GM23338 (cell line): ENCODE measurements around the gene BBLN. TPM values are rescaled to one million over a fixed set of nuclear protein-coding genes. Genes with fewer than 3 reads are reported as not detected.
A peak's percentile ranks its signal among the peaks of the same experiment; 100 is the strongest.

ENCODE experiments used
- ATAC-seq: fragments of 200-7000 bp; cut with Tn5 transposase; 3 replicates; pipeline ENCODE4 v1.9.1; 2020
- DNase-seq: peaks from one replicate; pipeline ENCODE4 v3.0.0-alpha.2; 2015; ENCODE audit warnings: low spot score
- H2AFZ ChIP-seq: fragments of 200-600 bp; sonication (generic); 2 replicates; pipeline ENCODE4 v1.8.0; 2016; ENCODE audit warnings: antibody characterized with exemption, mild to moderate bottlenecking, moderate library complexity
- H3F3A ChIP-seq: fragments of 200-600 bp; sonication (generic); replicated peaks from 2 replicates; pipeline ENCODE4 v1.8.0; 2017; ENCODE audit warnings: antibody characterized with exemption, mixed run types, low read depth
- H3K27ac ChIP-seq: fragments of 200-600 bp; sonication (generic); 2 replicates; pipeline ENCODE4 v1.6.1; 2016; ENCODE audit warnings: low read depth
- H3K27me3 ChIP-seq: fragments of 200-600 bp; sonication (generic); 2 replicates; pipeline ENCODE4 v1.8.0; 2016; ENCODE audit warnings: mild to moderate bottlenecking, mixed run types, moderate library complexity; ENCODE audit not compliant: insufficient read depth
- H3K36me3 ChIP-seq: fragments of 200-600 bp; sonication (generic); 2 replicates; pipeline ENCODE4 v1.8.0; 2016; ENCODE audit warnings: mild to moderate bottlenecking; ENCODE audit not compliant: insufficient read depth
- H3K4me1 ChIP-seq: fragments of 200-600 bp; sonication (generic); 2 replicates; pipeline ENCODE4 v1.8.0; 2016; ENCODE audit warnings: mild to moderate bottlenecking, moderate library complexity; ENCODE audit not compliant: insufficient read depth
- H3K4me2 ChIP-seq: fragments of 200-600 bp; sonication (generic); 2 replicates; pipeline ENCODE4 v1.7.1; 2017; ENCODE audit warnings: mixed run types
- H3K4me3 ChIP-seq: fragments of 200-600 bp; sonication (generic); 2 replicates; pipeline ENCODE4 v1.6.1; 2016; ENCODE audit warnings: mixed run types
- H3K79me2 ChIP-seq: fragments of 200-600 bp; sonication (generic); replicated peaks from 2 replicates; pipeline ENCODE4 v1.8.0; 2017; ENCODE audit warnings: mild to moderate bottlenecking; ENCODE audit not compliant: insufficient read depth
- H3K9me2 ChIP-seq: fragments of 200-600 bp; sonication (generic); 2 replicates; pipeline ENCODE4 v1.8.0; 2017; ENCODE audit not compliant: insufficient read depth
- H4K20me1 ChIP-seq: fragments of 200-600 bp; sonication (generic); replicated peaks from 2 replicates; pipeline ENCODE4 v1.8.0; 2017; ENCODE audit warnings: mild to moderate bottlenecking; ENCODE audit not compliant: insufficient read depth
- H3K27ac Mint-ChIP-seq: 2 replicates; pipeline ENCODE4 v1.8.0; 2020; ENCODE audit warnings: inconsistent platforms, mild to moderate bottlenecking, moderate library complexity, mixed read lengths
- H3K27me3 Mint-ChIP-seq: 3 replicates; pipeline ENCODE4 v1.8.0; 2022; ENCODE audit warnings: low read depth, mild to moderate bottlenecking, moderate library complexity, mixed read lengths, inconsistent platforms; ENCODE audit not compliant: insufficient read depth, poor library complexity
- H3K36me3 Mint-ChIP-seq: 3 replicates; pipeline ENCODE4 v1.8.0; 2021; ENCODE audit warnings: low read depth, mild to moderate bottlenecking, inconsistent platforms, moderate library complexity, mixed read lengths
- H3K4me1 Mint-ChIP-seq: 3 replicates; pipeline ENCODE4 v1.8.0; 2020; ENCODE audit warnings: mild to moderate bottlenecking, inconsistent platforms, mixed read lengths
- H3K4me3 Mint-ChIP-seq: 3 replicates; pipeline ENCODE4 v1.8.0; 2021; ENCODE audit warnings: moderate library complexity, mild to moderate bottlenecking, inconsistent platforms, mixed read lengths
- H3K9me3 Mint-ChIP-seq: 3 replicates; pipeline ENCODE4 v1.8.0; 2020; ENCODE audit warnings: moderate library complexity, mild to moderate bottlenecking, inconsistent platforms, mixed read lengths
- CREB1 ChIP-seq: fragments of 250-450 bp; sonication (Bioruptor Pico); IDR thresholded peaks from 2 replicates; pipeline ENCODE4 v1.5.0; 2020; ENCODE audit warnings: low read depth, mild to moderate bottlenecking, moderate library complexity
- ETS1 ChIP-seq: IDR thresholded peaks from 2 replicates; pipeline ENCODE4 v1.6.1; 2016; ENCODE audit warnings: antibody characterized with exemption
- EZH2 ChIP-seq: fragments of 200-600 bp; sonication (generic); IDR thresholded peaks from one replicate; pipeline ENCODE4 v1.8.0; 2017; ENCODE audit warnings: antibody characterized with exemption, mild to moderate bottlenecking, low read depth; ENCODE audit not compliant: unreplicated experiment
- POLR2AphosphoS5 ChIP-seq: IDR thresholded peaks from 2 replicates; pipeline ENCODE4 v1.6.1; 2016; ENCODE audit warnings: antibody characterized with exemption, low read depth
- STAT1 ChIP-seq: IDR thresholded peaks from one replicate; pipeline ENCODE4 v1.6.1; 2016; ENCODE audit warnings: antibody characterized with exemption; ENCODE audit not compliant: unreplicated experiment
- ZNF114 ChIP-seq: fragments of 250-450 bp; sonication (Bioruptor Pico); IDR thresholded peaks from 2 replicates; pipeline ENCODE4 v1.5.0; 2020; ENCODE audit warnings: mild to moderate bottlenecking, moderate library complexity
- polyA plus RNA-seq: library from polyadenylated mRNA; unstranded; fragments of >200 nt; fragmentation: Nextera tagmentation; extraction: Ambion mirVana; gene quantifications from 2 replicates; pipeline ENCODE4 v1.2.1, GENCODE V29; 2016
- total RNA-seq: library from RNA; depleted of rRNA; stranded (reverse); fragments of >200 nt; shearing (Covaris generic); gene quantifications from 2 replicates; pipeline ENCODE4 v1.2.3, GENCODE V29; 2014
- TF ChIP-seq, protein P1 (sequence below): IDR thresholded peaks from one replicate; pipeline ENCODE4 v1.6.1; 2018; ENCODE audit warnings: antibody characterized with exemption; ENCODE audit not compliant: unreplicated experiment
- TF ChIP-seq, protein P2 (sequence below), 2 experiments: fragments of 200-600 bp in 1 of 2; sonication (generic) in 1 of 2; conservative IDR thresholded peaks; 2 replicates each; pipeline versions ENCODE4 v1.5.1 to v1.6.1; 2016 to 2017; ENCODE audit warnings: antibody characterized with exemption in 2 of 2, low read depth in 2 of 2, mild to moderate bottlenecking in 2 of 2, moderate library complexity in 1 of 2

BBLN gene
- total and polyA plus RNA-seq, 2 experiments from 2014 or later: 171 to 246 TPM

DNA sequence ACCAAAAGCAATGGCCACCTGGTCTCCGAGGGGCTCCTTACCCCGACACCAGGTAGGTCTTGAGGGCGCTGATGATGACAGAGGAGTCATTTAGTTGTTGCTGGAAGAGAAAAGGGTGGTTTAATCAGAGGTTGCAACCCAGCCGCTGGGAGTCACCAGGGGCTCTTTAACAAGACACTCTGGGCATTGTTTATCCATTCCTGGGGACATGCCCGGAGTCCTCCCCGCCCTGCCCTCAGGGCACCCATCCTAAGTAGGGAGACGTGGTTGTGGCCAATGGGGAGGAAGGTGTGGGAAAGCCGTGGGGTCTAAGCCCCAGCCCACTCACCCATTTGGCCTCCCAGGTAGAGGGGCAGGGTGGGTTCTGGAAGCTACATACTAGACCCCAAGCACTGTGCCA lies 35.6 kb upstream of the BBLN start (continued):
- TF ChIP-seq ETS1: no peak
- no peak for TF ChIP-seq ZNF114 (CRISPR knock-in tag)
- no peak for TF ChIP-seq STAT1
- no peak for TF ChIP-seq CREB1 (CRISPR knock-in tag)
- TF ChIP-seq, protein P1, sequence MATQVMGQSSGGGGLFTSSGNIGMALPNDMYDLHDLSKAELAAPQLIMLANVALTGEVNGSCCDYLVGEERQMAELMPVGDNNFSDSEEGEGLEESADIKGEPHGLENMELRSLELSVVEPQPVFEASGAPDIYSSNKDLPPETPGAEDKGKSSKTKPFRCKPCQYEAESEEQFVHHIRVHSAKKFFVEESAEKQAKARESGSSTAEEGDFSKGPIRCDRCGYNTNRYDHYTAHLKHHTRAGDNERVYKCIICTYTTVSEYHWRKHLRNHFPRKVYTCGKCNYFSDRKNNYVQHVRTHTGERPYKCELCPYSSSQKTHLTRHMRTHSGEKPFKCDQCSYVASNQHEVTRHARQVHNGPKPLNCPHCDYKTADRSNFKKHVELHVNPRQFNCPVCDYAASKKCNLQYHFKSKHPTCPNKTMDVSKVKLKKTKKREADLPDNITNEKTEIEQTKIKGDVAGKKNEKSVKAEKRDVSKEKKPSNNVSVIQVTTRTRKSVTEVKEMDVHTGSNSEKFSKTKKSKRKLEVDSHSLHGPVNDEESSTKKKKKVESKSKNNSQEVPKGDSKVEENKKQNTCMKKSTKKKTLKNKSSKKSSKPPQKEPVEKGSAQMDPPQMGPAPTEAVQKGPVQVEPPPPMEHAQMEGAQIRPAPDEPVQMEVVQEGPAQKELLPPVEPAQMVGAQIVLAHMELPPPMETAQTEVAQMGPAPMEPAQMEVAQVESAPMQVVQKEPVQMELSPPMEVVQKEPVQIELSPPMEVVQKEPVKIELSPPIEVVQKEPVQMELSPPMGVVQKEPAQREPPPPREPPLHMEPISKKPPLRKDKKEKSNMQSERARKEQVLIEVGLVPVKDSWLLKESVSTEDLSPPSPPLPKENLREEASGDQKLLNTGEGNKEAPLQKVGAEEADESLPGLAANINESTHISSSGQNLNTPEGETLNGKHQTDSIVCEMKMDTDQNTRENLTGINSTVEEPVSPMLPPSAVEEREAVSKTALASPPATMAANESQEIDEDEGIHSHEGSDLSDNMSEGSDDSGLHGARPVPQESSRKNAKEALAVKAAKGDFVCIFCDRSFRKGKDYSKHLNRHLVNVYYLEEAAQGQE: no peak
- no peak for TF ChIP-seq POLR2AphosphoS5

DNA sequence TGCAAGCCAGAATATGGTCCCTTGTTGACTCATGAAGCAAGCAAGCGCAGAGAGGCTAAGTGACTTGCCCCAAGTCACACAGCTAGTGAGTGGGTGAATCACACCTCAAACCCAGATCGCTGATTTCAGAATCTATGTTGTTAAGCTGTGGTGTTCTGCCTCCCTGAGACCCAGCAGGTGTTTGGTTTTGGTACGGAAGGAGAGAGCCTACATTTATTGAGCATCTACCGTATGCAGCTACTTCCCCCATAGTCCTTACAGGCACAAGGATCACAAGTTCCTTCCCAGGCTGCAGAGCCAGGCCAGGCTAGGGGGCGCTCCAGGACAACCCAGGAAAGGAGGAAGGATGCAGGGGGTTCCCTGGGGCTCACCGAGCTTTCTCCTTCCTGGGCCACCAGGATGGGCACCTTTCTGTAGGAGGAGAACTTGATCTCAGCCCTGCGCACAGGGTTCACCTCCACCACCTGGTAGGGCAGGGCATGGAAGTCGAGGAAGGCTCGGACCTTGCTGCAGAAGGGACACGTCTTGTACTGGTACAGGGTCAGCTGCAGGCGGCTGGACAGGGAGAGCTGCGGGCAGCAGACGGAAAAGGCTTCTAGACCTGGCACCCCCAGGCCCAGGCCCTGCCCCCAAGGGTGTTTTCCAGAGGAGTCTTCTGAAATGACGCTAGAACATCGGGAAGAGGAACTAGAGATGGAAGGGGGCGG lies 35.0 kb upstream of the BBLN start:
- peaks cover 9% of the 10 kb centered on the region for H4K20me1 ChIP-seq
- TF ChIP-seq, protein P2, sequence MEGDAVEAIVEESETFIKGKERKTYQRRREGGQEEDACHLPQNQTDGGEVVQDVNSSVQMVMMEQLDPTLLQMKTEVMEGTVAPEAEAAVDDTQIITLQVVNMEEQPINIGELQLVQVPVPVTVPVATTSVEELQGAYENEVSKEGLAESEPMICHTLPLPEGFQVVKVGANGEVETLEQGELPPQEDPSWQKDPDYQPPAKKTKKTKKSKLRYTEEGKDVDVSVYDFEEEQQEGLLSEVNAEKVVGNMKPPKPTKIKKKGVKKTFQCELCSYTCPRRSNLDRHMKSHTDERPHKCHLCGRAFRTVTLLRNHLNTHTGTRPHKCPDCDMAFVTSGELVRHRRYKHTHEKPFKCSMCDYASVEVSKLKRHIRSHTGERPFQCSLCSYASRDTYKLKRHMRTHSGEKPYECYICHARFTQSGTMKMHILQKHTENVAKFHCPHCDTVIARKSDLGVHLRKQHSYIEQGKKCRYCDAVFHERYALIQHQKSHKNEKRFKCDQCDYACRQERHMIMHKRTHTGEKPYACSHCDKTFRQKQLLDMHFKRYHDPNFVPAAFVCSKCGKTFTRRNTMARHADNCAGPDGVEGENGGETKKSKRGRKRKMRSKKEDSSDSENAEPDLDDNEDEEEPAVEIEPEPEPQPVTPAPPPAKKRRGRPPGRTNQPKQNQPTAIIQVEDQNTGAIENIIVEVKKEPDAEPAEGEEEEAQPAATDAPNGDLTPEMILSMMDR (conservative IDR thresholded peaks at IDR 0.05; ENCODE audit: low read depth in 2 of 2): peak; percentile 82 to 94
- TF ChIP-seq ETS1 (0 out of 2 replicates have a peak, but pooled peaks have one; percentile 25), EZH2 (no peak)
- TF ChIP-seq, protein P1: no peak

More for the DNA sequence above, 35.0 kb upstream of the BBLN start:
- no peak overlapping the region for H3K4me2 ChIP-seq
- no peak overlapping the region for H2AFZ ChIP-seq
- DNase-seq: peak; percentile 92
- peaks cover 5% of the 10 kb centered on the region; the same call in 1 of the 2 replicates for H3F3A ChIP-seq
- ATAC-seq: peak; percentile 32
- Mint-ChIP-seq H3K4me1 (peaks cover 17% of the 10 kb centered on the region), H3K27ac (no peak overlapping the region), H3K9me3 (peaks cover 15% of the 10 kb centered on the region), H3K4me3 (peak overlapping the region; percentile 29; the same call in 2 of the 3 replicates), H3K27me3 (peaks cover 26% of the 10 kb centered on the region), H3K36me3 (peaks cover 51% of the 10 kb centered on the region)
- peaks cover 12% of the 10 kb centered on the region; the same call in 1 of the 2 replicates for H3K4me1 ChIP-seq
- 0 out of 2 replicates have a peak, but pooled peaks cover 4% of the 10 kb centered on the region for H3K36me3 ChIP-seq
- no peaks in the 10 kb centered on the region for H3K27me3 ChIP-seq
- peaks cover 25% of the 10 kb centered on the region for H3K79me2 ChIP-seq
- no peak overlapping the region for H3K27ac ChIP-seq
- H3K4me3 ChIP-seq: no peak overlapping the region
- no peaks in the 10 kb centered on the region for H3K9me2 ChIP-seq
